Psoas muscle (tissue), 8 donors: ENCODE measurements around the gene TKFC. TPM values are rescaled to one million over a fixed set of nuclear protein-coding genes. Genes with fewer than 3 reads are reported as not detected.
A peak's percentile ranks its signal among the peaks of the same experiment; 100 is the strongest.

ENCODE experiments used
- ATAC-seq, 4 donors: fragments of 200-7000 bp; cut with Tn5 transposase; one replicate each; pipeline ENCODE4 v1.9.1; 2020; ENCODE audit warnings: moderate library complexity in 3 of 4, mild to moderate bottlenecking in 2 of 4
- DNase-seq, 2 donors: peaks; one replicate each; pipeline ENCODE4 v3.0.0-alpha.2; 2020
- H3K27ac ChIP-seq: fragments of 200-600 bp; one replicate; pipeline ENCODE4 v1.8.0; 2022
- H3K27me3 ChIP-seq, 3 donors: fragments of 200-600 bp in 1 of 3; one replicate each; pipeline versions ENCODE4 v1.6.1 to v1.8.0; 2013 to 2022; ENCODE audit warnings: low read length in 2 of 3, mild to moderate bottlenecking in 2 of 3, moderate library complexity in 1 of 3; ENCODE audit not compliant: insufficient read depth in 3 of 3
- H3K36me3 ChIP-seq, 2 donors: fragments of 200-600 bp in 1 of 2; one replicate each; pipeline versions ENCODE4 v1.6.1 to v1.8.0; 2013 to 2022; ENCODE audit warnings: low read depth in 1 of 2, mild to moderate bottlenecking in 1 of 2, moderate library complexity in 1 of 2; ENCODE audit not compliant: insufficient read depth in 1 of 2
- H3K4me1 ChIP-seq: fragments of 200-600 bp; one replicate; pipeline ENCODE4 v1.8.0; 2022
- H3K4me3 ChIP-seq: fragments of 200-600 bp; one replicate; pipeline ENCODE4 v1.8.0; 2022; ENCODE audit warnings: mild to moderate bottlenecking
- H3K9me3 ChIP-seq: fragments of 200-600 bp; one replicate; pipeline ENCODE4 v1.8.0; 2022
- CTCF ChIP-seq: fragments of 200-600 bp; IDR thresholded peaks from one replicate; pipeline ENCODE4 v1.8.0; 2022; ENCODE audit warnings: antibody characterized with exemption
- WGBS, 3 donors: extraction: QIAGEN DNeasy Blood & Tissue Kit; methylation state at CpG; one replicate each; pipeline versions ENCODE4 v1.1.6 to v1.1.7; 2013; 5-methylcytosine and 5-hydroxymethylcytosine counted together
- intact Hi-C, 2 donors: fragments of 100-400 bp; cut with DNase I; formaldehyde crosslinking; loops; one replicate each; pipeline versions ENCODE4 v1.11.0 to v1.14.2; 2022
- polyA plus RNA-seq, 3 donors: library from polyadenylated mRNA; stranded (reverse); fragments of 200-250 nt; gene quantifications; one replicate each; pipeline ENCODE4 v1.2.3, GENCODE V29; 2013
- total RNA-seq, 4 donors: library from RNA; stranded (reverse); fragmentation: NEBNext Ultra II Directional in 2 of 4; extraction: Animal tissue kit (Norgen Biotek cat#: 25700) in 2 of 4; gene quantifications; one replicate each; pipeline versions ENCODE4 v1.2.1 to v1.2.4, GENCODE V29; 2021 to 2023
- donor health status: healthy with polysubstance abuse.
- donor health status: DM: no; HTN: no; CAD: no; lungs with moderate emphysema.
- donor health status: Bipolar disorder and iron deficiency.
- donor health status: healthy.
- donor health status: DM: yes; HTN: yes; CAD: no.
- donor health status: DM: no; HTN: no; CAD: no.
- donor health status: DM: no; HTN: no; CAD: no.
- donor health status: DM: yes; HTN: yes; CAD: no.

TKFC gene
- total and polyA plus RNA-seq, 7 donors: 7.2 to 30.4 (median 13.4) TPM

GRCh38 chr11:61290905-61291690, 41.9 kb upstream of the TKFC start:
- Histone ChIP-seq H3K4me3 (no peak overlapping the region), H3K4me1 (peaks cover 16% of the 10 kb centered on the region), H3K9me3 (no peaks in the 10 kb centered on the region), H3K36me3 (peaks cover 0 to 2% of the 10 kb centered on the region in 2 donors), H3K27me3 (peaks cover 0 to 21% (median 0%) of the 10 kb centered on the region in 3 donors), H3K27ac (no peak overlapping the region)
- WGBS, 3 donors: 88 to 94% (median 88%) methylated on average over 12 of the region's 12 CpGs
- no peak for DNase-seq
- intact Hi-C loops: no loop called here
- TF ChIP-seq CTCF: no peak
- ATAC-seq: no peak

GRCh38 chr11:61292356-61292755, 40.7 kb upstream of the TKFC start:
- Histone ChIP-seq H3K27ac (no peak overlapping the region), H3K9me3 (no peaks in the 10 kb centered on the region), H3K4me1 (peaks cover 16% of the 10 kb centered on the region), H3K36me3 (peaks cover 0 to 9% of the 10 kb centered on the region in 2 donors), H3K27me3 (peaks cover 0 to 21% (median 0%) of the 10 kb centered on the region in 3 donors), H3K4me3 (no peak overlapping the region)
- ATAC-seq: no peak
- intact Hi-C loops: no loop called here
- DNase-seq: no peak
- no peak for TF ChIP-seq CTCF
- WGBS, 3 donors: 97 to 99% (median 98%) methylated on average over 2 of the region's 2 CpGs

- Histone ChIP-seq H3K36me3 (peaks cover 4 to 25% of the 10 kb centered on the region in 2 donors), H3K27me3 (peaks cover 0 to 21% (median 0%) of the 10 kb centered on the region in 3 donors), H3K4me3 (peak overlapping the region; percentile 69), H3K4me1 (peaks cover 16% of the 10 kb centered on the region), H3K9me3 (no peaks in the 10 kb centered on the region), H3K27ac (no peak overlapping the region)
- DNase-seq (peak; percentile 64 to 80), ATAC-seq (peak; percentile 45 to 64 (median 54))
- WGBS, 3 donors: 2 to 3% (median 3%) methylated on average over 55 to 60 of the region's 60 CpGs
- intact Hi-C loops: no loop called here
- TF ChIP-seq CTCF: no peak
These were observed 38.9 kb upstream of the TKFC start for GRCh38 chr11:61293867-61294716.

GRCh38 chr11:61294717-61295595, 38.1 kb upstream of the TKFC start, which contains the start of gene VWCE:
Gene VWCE (minus strand): TSS chr11:61295316. CDS start chr11:61295037, 279 bp downstream.
- Histone ChIP-seq H3K27ac (no peak within 1 kb of the TSS), H3K9me3 (no peaks in the 10 kb centered on the region), H3K27me3 (peaks cover 0 to 21% (median 0%) of the 10 kb centered on the region in 3 donors), H3K4me1 (peaks cover 16% of the 10 kb centered on the region), H3K4me3 (peak within 1 kb of the TSS; percentile 69), H3K36me3 (peaks cover 9 to 33% of the 10 kb centered on the region in 2 donors)
- peak; percentile 6 for TF ChIP-seq CTCF
- DNase-seq (peak; percentile 58 to 69), ATAC-seq (peak; percentile 62 to 76 (median 73))
- WGBS, 3 donors: 2 to 3% (median 2%) methylated on average over 67 to 97 of the region's 97 CpGs
- intact Hi-C loops: no loop called here
